HT1080 (cell line): ENCODE results near the gene APBB2. TPM values are rescaled to one million over a fixed set of nuclear protein-coding genes. Genes with fewer than 3 reads are reported as not detected.
"Not testable (repeated sequence)": the region's sequence is repeated elsewhere in the genome, so short reads cannot be mapped to it uniquely, and the experiment has no call there.

ENCODE experiments used
- DNase-seq: peaks from one replicate; pipeline ENCODE4 v3.0.0-alpha.2; 2015; ENCODE audit warnings: low read depth
- total RNA-seq: library from RNA; depleted of rRNA; stranded (reverse); fragments of >200 nt; shearing (Covaris generic); gene quantifications from 2 replicates; pipeline ENCODE4 v1.2.3, GENCODE V29; 2014

Gene APBB2
- total RNA-seq, 1 experiment from 2014 or later = 50.4 TPM

DNA sequence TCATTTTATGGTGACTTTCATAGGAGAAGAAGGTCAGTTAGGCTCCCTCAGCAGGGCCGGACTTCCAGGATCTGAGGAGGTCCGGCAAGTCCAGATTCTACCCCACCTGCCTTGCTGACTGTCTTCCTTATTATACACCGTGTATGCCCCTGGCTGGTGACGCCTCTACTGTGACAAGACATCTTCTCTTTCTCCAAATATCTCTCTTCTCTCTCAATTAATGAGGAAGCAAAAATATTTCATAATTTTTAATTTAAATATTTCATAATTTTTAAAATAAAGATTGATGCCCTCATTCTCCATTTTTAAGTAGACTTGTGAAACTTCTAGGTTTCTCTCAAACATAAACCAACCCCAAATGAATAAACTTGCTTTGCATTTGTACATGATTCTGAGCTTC, 262.1 kb downstream of the APBB2 start:
- DNase-seq = no peak

- no peak for DNase-seq
Observed at GRCh38 chr4:40951026-40951425, 263.3 kb downstream of the APBB2 start.

GRCh38 chr4:40949358-40950100, 264.8 kb downstream of the APBB2 start:
- no peak for DNase-seq

DNA sequence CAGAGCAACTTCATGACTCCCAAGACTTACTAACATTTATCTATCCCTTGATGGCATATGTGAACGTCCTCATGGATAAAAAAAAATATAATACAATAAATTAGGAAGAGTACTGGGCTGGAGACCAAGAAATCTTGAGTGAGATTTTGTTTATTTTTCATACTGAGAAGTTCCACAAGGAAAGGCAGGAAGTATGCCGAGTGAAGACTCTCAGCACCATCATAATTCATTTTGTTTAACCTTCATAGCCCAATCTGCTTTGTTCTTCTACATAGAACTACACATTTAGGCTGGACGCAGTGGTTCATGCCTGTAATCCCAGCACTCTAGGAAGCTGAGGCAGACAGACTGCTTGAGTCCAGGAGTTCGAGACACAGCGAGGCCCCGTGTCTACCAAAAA, 266.3 kb downstream of the APBB2 start:
- DNase-seq = no peak

- DNase-seq = no peak
Observed at GRCh38 chr4:40946652-40947051, 267.7 kb downstream of the APBB2 start.

- DNase-seq = no peak
Observed at GRCh38 chr4:40940756-40941155, 273.6 kb downstream of the APBB2 start.

GRCh38 chr4:40940317-40940741, 274.0 kb downstream of the APBB2 start:
- no peak for DNase-seq

DNA sequence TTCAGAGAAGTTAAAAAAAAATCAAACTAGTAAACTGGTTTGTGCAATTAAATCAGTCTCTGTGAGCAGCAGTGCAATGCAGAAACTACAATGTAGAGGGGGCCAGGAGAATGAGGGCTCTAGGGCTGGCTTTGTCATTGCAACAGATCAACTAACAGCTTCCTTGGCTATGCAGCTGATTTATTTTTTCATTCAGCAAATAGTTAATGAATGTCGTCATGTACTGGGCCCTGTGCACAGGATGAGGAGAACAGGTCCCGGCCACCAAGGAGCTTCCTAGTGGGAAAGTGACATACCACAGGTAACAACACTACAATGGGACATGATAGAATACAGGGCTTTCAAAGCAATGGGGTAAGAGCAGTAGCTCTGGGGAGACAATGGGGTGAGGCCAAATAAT, 274.5 kb downstream of the APBB2 start:
- DNase-seq = no peak

GRCh38 chr4:40938337-40938736, 276.0 kb downstream of the APBB2 start:
- DNase-seq = no peak

GRCh38 chr4:40937140-40937725, 277.1 kb downstream of the APBB2 start:
- no peak for DNase-seq

- DNase-seq = no peak
Observed at GRCh38 chr4:40934676-40935075, 279.7 kb downstream of the APBB2 start.

GRCh38 chr4:40933272-40934053, 280.9 kb downstream of the APBB2 start:
- no peak for DNase-seq

DNA sequence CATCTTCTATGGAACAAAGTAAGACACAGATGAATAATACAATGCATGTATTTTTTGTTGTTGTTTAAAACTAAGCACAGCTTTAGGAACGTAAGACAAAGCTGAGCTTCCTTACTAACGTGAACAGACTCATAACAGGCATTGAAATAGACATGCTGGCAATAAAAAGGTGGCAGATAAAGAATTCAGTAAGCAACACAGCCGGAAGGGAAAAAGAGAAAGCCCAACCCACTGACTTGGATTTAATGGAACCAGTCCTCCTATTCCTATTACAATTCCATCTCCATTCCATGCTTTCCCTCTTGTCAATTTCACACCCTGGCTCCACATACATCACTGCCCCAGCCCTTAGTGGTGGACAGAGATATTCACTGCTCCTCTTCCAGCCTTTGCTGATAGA, 282.5 kb downstream of the APBB2 start:
- DNase-seq = no peak

- no peak for DNase-seq
Observed at GRCh38 chr4:40931238-40931637, 283.1 kb downstream of the APBB2 start.

- DNase-seq = no peak
Observed at GRCh38 chr4:40927074-40927473, 287.3 kb downstream of the APBB2 start.

- no peak for DNase-seq
Observed at GRCh38 chr4:40924793-40925117, 289.6 kb downstream of the APBB2 start.

GRCh38 chr4:40924096-40924792, 290.1 kb downstream of the APBB2 start:
- DNase-seq = peak; percentile 65

GRCh38 chr4:40923316-40924095, 290.8 kb downstream of the APBB2 start:
- DNase-seq = no peak

- DNase-seq = not testable (repeated sequence)
Observed at GRCh38 chr4:40919976-40920375, 294.4 kb downstream of the APBB2 start.

DNA sequence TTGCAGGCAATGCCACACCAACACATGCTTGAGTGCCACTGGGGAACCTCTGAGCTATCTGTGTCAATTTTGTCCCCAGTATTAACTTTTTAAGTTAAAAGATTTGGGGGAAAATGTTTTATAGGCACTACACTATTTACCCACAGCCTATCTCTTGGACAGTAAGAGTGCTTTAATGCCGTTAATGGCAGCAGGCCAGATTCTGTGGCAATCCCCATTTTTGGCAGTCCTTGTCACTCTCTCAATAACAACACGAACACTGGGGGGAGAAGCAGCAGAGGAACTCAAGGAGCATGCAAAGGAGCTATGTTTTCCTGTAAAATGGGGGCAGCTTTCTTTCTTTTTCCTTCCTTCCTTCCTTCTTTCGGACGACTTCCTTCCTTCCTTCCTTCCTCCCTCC, 296.0 kb downstream of the APBB2 start:
- DNase-seq = no peak

- DNase-seq = peak; percentile 44
Observed at GRCh38 chr4:40916880-40917279, 297.5 kb downstream of the APBB2 start.
